Dermis microvascular lymphatic vessel endothelial cell (primary cell): ENCODE data around the gene GSS. TPM values are rescaled to one million over a fixed set of nuclear protein-coding genes. Genes with fewer than 3 reads are reported as not detected.

Experiments
- DNase-seq, 2 donors: peaks; one replicate each; pipeline versions ENCODE4 v3.0.0 to v3.0.0-alpha.2; 2010; ENCODE audit warnings: low read depth in 2 of 2
- total RNA-seq: library from RNA; depleted of rRNA; stranded (reverse); fragments of >200 nt; gene quantifications from 2 replicates; pipeline ENCODE4 v1.2.1, GENCODE V29; 2014

Gene GSS
- total RNA-seq, 1 donor from 2014 or later, result 63.9 TPM

DNA sequence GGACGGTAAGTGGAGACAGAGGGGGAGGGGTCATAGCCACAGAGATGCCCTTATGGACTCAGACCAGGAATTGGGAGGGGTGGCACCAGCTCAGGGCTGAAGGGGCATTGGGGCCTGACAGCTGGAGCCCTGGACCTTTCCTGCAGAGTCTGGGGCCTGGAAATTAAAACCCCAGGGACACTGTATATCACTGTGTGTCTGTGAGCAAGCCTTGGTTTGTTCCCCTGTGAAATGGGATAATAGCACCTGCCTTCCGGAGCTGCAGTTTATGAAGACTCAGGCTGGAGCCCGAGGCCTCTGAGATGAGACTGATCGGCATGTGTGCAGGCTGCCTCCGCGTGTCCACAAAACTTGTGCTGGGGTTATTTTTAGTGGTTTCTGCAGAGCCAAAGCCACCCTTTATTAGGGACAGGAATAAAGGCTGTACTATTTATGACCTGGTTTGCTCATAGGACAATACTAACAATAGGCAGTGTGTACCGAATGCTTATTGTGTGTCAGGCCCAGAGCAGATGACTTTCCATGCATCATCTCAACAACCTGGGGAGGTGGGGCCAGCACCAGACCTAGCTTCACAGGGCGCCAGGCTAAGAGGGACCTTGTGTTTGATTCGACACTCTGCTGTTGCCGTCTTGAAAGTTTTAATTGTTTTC, 22.6 kb upstream of the GSS start:
- no peak for DNase-seq

DNA sequence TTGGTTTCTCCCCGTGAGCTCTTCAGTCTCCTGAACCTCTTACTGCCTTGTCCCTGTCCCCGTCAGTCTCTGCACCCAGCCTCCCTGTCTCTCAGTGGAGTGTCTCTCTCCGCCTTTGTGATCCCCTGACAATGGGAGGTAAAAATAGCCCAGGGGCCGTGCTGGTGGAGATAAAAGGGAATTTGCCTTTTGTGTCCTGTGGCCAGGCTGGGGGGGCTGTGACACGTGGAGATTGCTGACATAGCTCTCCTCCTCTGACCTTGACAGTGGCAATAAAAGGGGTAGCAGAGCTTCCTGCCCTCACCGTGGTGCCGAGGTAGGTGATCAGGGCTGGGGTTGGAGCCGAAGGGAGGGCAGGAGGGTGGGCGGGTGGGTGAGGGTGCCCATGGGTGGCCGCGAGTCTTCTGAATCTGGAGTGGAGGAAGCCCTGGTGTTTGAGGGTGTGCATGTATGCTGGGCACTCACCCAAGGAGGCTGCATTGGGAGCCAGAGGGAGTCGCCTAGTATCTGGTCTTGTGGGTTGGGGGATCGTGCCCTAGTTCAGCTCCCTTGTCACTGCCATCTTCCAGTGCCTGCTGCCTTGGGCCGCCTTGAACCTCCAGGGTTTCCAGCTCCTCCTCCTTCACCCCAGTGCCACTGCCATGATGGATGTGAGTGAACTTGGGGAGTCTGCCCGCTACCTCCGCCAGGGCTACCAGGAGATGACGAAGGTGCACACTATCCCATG, 21.9 kb upstream of the GSS start:
- no peak for DNase-seq

DNA sequence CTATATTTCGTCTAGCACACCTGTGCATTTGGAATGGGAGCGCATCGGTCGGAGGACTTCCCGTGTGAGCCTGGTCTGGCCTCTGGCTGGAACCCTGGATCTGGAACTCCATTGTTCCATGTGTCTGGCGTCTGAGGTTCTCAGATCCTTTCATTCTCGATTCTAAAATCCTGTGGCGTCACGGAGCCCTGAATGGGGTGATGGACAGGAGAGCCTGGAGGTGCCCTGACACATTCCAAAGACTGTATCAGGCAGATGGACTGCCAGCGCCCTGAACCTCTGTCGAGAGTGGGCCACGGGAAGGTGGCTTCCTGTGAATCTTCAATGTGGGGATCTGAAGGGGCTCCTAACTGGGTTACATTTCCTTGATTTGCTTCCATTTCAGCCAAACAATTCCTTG, 20.7 kb upstream of the GSS start:
- DNase-seq, result no peak

DNA sequence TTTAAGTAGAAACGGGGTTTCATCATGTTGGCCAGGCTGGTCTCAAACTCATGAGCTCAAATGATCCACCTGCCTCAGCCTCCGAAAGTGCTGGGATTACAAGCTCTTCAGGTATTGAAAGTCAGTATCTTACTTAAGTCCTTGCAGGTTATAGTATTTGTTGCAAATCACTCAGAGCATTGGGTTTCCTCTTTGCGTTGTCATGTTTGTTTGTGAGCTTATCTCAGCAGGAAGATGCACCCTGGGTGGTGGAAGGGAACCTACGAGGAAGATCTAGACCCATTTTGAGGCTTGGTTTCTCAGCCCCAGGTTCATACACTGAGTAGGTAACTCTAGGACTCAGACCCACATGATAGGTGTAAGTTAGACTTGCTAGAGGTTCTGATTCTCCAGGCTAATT, 18.6 kb upstream of the GSS start:
- DNase-seq, result no peak

DNA sequence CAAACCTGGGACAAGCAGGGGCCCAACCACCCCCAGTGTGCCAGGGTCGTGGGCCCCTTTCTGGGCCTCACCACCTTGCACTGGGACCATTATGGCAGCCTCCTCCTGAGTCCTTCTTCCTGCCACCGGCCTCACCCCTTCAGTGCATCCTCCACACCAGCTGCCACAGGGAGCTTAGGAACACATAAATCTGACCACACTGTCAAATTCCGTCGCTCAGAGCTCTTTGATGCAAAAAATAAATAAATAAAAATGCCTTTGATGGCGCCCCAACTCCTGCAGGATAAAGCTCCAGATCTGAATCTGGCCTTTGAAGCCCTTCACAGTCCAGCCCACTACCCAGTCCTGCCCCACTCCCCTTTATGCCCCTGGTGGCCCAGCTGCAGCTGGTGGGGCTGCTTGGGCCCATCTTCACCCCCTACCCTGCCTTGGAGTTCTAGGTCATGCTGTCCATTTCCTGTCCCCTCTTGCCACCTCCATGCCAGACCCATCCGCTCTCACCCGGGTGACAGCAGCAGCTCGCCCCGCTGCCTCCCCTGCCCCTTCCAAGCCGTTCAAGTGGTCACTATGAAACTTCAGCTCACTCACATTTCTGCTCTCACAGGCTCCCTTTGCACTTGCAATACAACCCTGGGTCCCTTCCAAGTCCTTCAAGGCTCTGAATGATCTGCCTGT, 16.1 kb upstream of the GSS start:
- DNase-seq, result no peak

DNA sequence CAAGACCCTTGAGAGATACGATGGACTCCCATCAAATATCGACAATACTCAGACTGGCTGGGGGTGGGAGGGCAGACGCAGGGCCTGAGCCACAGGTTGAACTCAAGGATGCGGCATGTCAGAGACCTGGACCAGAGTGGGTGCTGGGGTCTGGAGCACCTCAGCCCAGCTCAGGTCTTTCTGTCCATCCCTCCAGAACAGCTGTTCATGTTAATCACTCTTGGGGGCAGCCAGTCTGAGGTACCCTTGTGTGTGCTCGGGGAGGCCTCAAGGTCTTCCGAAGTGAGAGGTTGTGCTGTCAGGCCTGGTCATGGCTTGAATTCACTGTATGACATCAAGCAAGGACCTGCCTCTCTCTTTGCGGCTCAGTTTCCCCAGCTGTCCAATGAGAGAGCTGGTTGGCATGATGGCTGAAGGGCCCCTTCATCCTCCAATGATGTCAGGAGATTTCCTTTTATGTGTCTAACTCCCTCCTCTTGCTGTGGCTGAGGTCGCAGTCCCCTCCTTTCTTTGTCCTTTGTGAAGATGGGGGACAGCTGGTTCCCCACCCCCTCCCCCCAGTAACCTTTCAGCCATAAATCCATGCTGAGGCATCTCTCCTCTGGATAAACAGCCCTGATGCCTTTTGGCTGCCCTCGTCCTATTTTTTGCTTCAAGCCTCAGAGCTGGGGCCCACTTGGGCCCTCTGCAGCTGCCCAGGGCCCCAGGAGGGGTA, 15.4 kb upstream of the GSS start:
- DNase-seq, result no peak

DNA sequence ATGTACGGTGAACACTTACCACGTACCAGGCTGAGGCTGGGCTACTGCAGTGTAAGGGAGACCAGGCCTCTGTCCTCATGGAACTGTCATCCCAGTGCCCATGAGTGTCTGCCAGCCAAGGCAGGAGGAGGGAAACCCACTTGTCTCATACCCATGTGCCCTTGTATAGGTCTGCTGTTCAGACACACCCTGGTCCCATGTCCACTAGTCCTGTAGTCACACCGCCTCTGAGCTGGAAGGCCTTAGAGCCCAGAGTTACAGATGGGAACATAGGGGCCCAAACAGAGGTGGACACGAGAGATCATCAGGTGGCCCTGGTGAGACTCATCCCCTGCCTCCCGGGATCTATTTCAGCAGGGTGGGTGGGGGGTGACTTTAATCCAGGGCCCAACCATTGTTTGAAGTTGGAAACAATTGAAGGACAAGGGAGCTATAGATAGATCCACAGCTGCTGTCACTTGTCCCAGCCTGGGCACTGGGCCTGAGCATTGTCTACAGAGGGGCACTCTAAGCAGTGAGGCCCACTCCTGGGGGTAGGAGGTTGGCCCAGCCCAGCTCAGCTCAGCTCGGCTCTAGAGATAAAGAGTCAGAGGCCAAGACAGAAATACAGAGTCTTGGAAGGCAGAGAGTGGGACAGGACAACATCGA, 14.7 kb upstream of the GSS start:
- DNase-seq, result no peak

DNA sequence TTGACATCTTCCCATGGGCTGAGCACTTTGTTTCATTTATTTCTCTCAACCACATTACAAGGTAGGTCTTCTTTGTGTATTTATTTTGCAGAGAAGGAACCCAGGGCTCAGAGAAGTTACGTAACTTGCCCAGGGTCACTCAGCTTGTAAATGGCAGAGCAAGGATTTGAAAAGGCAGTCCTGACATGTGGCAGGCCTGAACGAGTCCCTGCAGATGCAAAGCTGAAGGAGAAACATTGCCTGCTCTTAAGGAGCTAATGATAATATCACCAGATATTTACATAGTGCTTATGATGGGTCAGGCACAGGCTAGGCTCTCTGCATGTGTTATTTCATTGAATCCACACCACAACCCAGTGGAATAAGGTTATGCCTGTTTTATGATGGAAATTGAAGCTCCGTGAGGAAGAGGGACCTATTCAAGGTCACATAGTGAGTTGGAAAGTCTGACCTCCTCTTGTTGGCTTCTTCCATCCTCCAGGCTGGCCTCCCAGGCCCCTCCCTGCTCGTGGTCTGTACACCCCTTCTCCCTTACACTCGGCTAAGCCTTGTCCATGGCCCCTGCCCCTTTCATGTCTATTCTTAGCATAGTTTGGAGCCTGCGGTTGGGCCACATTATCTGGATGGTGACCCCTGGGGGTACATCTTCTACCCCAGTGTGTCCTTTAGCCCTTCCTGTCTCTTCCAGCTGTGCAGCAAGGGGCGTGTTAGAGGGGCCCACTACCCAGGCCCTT, 12.6 kb upstream of the GSS start:
- DNase-seq, result no peak

DNA sequence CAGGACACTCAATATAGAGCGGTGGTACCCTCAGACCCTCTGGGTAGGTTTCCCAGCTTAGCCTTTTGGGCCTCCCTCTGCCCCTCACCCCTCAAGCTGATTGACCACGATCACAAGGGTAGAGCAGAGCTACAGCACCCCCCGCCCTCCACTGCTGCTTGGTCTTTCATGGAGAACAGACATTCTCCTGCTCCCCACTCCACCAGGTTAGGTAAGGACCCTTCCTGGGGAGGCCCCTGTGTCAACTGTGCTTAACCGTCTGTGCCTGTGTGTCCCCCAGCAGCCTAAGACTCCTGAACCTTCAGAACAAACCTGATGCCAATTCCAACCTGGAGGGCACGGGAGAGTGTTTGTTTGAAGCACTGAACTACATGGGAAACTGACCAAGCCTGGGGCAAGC, 11.8 kb upstream of the GSS start:
- no peak for DNase-seq

DNA sequence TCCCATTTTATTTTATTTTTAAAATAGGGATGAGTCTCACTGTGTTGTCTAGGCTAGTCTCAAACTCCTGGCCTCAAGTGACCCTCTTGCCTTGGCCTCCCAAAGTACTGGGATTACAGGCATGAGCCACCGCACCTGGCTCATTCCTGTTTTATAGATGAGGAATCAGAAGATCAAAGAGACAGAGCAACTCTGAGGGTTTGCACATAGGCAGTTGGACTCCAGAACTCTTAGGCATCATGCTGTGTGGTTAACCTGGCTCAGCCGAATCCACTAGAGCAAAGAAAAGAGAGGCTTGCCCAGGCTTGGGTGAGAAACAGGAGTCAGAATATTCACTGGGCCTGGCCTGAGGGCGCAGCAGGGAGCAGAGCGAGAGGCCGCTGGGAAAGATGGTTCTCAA, 9.4 kb upstream of the GSS start:
- DNase-seq, result no peak

DNA sequence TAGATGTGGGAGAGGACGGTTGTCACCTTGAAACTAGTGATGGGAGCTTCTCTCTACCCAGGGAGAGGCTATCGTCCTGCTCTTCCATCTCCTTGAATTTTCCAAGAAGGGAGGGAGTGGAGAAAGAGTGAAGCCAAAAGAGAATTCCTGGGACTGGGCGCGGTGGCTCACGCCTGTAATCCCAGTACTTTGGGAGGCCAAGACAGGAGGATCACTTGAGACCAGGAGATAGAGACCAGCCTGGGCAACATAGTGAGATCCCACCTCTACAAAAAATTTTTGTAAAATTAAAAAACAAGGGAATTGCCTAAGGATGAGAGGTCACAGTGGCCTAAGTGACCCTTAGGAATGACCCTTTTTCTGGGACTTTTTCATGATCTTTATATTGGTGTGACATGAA, 8.9 kb upstream of the GSS start:
- DNase-seq, result no peak

DNA sequence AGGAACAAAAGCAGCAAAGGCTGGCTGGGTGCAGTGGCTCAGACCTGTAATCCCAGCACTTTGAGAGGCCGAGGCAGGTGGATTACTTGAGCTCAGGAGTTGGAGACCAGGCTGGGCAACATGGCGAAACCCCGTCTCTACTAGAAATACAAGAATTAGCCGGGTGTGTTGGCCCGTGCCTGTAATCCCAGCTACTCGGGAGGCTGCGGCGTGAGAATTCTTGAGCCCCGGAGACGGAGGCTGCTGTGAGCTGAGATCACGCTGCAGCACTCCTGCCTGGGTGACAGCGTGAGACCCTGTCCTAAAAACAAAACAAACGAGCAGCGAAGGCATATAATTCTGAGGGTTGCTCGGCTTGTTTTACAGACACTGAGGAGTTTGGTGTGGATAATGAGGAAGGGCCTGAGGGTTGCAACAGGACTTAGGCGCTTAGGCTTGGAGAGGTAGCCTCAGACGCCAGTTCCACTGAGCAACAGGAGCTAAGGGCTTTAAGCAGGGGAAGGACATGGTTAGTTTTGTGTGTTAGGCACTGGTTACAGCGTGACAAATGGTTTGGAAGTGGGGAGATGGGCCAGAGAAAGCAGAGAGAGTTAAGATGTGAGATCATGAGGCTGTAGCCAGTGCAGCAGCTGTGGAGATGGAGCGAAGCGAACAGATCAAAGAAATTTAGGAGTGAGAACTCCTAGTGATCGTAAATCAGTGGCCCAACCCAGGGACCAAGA, 1.3 kb upstream of the GSS start:
- no peak for DNase-seq

DNA sequence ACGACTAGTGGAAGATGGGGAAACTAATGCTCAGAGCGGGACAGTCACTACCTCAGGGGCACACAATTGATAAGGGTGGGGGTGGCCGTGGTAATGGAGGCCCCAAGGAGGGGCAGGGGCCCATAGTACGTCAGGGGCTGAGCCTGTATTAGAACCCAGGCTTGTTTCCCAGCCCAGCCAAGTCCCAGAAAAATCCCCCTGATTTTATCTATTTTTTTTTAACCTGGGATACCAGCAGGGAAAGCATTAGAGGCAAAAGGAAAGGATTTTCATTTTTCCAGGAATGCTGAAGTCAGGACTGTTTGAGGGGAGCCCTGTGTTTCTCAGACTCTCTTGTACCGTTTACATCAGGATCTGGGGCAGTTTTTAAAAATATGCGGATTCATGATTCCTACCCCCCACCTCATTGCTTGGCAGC, 444 bp upstream of the GSS start:
- no peak for DNase-seq

DNA sequence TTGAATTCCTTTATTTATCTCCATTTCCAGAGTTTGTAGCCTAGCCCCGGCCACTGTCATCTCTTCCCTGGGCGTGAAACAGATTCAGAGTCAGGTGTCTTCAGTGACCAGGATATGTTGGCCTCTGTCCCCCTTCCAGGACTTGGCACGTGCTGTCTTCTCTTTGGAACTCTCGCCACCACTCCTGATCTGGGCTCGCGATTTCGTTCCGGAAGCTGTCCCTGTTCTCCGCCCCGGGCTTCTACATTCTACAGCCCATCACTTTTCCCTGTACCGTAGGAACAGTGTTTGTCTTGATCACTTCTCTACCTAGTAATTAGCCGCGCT, 739 bp downstream of the GSS start:
- DNase-seq, result peak; percentile 28 to 51

DNA sequence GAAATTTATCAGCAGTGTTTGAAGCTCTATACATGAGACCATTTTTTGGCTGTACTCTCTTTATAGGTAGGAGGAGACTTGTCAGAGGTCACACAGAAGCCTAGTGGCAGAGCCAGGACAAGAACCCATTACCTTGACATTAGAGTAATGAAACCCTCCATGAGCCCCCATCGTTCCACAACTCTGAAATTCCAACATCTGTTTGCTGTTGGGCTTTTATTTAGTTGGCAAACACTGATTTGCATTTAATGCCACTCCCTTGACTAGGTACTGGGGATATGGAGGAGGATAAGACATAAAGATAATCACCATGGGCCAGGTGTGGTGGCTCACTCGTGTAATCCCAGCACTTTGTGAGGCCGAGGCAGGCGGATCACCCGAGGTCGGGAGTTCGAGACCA, 1.6 kb downstream of the GSS start:
- DNase-seq, result no peak

DNA sequence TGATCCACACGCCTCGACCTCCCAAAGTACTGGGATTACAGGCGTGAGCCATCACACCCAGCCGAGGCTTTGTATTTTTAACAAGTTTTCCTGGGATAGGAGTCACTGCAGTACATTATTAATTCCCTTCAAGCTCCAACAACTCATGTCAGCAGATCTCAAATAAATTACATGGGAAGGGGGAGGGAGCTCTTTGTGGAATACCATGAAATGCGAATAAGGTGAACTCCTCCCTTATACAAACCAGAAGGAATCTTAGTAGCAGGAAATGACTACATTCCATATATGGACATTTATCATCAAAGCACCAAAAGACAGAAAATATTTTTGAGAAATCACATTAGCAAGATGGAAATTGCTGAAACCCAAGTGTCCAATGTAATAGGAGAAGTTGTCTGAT, 2.9 kb downstream of the GSS start:
- DNase-seq, result no peak

DNA sequence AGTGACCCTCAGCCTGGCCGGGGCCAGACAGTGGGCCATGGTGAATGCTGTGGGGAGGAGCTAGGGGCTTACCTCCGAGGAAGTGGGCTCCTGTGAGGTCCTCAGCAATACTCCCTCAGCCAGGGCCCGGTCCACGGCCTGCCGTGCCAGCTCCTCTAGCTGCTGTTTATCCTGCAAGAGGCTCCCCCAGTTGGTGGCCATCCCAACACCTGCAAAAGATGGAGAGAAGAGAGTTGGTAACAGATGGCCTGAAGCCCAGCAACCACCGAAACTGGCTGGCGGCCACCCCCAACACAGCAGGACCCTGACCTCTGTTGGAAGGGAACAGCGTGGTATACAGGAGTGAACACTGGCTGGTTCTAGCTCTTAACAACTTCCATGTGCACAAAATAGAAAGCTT, 4.0 kb downstream of the GSS start:
- peak in 1 of 2 donors; percentile 47 for DNase-seq

DNA sequence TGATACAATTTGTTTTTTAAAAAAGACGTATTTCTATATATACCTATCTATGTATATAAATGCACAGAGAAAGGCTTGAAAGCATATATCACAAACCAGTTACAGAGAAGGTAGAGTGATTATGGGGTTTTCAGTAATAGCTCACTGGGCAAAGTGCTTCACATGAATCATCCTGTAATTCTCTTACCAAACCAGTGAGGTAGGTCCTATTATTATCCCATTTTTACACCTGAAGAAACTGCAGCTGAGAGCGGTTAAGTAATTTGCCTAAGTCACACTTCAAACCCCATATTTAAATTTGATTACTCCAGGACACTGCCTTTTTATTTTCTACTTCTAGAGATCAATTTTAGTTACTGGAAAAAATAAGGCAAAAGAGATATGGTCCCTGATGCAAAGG, 4.4 kb downstream of the GSS start:
- no peak for DNase-seq

DNA sequence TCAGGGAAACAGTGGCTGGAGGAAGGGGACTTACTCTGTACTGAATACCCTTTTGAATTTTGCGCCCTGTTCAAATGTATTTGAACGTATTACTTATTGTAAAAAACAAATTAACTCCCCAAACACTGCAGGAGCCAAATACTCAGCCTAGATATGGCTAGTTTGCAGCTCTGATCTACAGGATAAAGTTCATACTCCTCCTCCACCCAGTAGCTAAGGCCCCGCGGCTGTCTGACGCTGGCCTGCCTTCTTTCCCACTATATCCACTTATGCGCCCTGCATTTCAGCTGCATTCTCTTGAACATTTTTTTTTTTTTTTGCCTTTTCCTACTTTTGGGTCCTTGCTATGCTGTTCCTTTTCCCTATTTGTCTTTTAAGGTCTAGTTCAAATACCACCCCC, 6.5 kb downstream of the GSS start:
- DNase-seq, result no peak

DNA sequence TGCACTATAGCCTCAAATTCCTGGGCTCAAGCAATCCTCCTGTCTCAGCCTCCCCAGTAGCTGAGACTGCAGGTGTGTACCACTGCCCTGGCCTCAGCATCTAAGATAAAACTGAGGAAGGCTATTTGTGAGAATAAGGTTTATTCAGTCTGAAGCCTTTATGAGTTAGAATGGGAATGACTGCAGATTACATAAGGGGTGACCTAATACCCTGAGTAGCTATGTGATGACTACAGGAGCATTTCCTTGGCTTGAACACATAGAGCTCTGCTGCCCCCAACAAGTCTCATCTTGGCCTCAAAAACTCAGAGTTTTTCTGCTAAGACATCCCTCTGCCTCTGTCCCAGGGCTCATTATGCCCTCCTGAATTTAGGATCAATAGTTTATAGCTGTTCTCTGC, 7.6 kb downstream of the GSS start:
- no peak for DNase-seq

DNA sequence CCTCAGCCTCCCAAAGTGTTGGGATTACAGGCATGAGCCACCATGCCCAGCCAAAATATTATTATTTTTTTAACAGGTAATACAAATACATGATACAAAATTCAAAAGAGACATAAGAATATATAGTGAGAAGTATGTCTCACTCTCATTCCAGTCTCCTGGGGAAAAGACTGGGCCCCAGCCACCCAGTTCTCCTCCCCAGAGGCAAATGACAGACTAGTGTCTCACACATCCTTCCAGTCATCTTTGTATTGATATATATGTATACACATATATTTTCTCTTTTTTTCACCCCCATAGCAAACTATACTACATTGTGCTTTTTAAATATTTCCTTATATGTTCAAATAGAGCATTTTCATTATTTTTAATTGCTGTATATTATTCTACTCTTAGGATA, 8.3 kb downstream of the GSS start:
- no peak for DNase-seq
